GM12801 (cell line): ENCODE measurements around the gene PAM16.

Source experiments
- TF ChIP-seq, protein P1 (sequence below): IDR thresholded peaks from one replicate; pipeline ENCODE4 v1.5.1; 2011; ENCODE audit warnings: control low read depth; ENCODE audit not compliant: insufficient read length; ENCODE audit errors: extremely low read depth

The PAM16 gene

DNA sequence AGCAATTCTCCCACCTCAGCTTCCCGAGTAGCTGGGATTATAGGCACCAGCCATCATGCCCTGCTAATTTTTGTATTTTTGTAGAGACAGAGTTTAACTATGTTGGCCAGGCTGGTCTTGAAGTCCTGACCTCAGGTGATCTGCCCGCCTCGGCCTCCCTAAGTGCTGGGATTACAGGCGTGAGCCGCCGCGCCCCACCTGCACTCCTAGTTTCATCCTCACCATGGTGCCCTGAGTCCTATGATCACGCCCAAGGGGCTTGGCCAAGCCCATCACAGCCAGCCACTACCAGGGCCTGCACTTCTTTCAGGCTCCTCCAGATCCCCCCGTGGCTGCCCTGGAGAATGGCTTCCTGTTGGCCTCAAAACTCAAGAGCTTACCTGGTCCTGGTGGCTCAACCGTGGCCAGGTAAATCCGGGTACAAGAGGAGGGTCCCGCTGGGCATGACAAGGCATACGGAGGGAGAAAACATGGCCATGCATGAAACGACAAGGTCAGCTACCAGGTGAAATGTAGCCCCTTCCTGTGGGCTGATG, 57.9 kb downstream of the PAM16 start:
- TF ChIP-seq, protein P1, sequence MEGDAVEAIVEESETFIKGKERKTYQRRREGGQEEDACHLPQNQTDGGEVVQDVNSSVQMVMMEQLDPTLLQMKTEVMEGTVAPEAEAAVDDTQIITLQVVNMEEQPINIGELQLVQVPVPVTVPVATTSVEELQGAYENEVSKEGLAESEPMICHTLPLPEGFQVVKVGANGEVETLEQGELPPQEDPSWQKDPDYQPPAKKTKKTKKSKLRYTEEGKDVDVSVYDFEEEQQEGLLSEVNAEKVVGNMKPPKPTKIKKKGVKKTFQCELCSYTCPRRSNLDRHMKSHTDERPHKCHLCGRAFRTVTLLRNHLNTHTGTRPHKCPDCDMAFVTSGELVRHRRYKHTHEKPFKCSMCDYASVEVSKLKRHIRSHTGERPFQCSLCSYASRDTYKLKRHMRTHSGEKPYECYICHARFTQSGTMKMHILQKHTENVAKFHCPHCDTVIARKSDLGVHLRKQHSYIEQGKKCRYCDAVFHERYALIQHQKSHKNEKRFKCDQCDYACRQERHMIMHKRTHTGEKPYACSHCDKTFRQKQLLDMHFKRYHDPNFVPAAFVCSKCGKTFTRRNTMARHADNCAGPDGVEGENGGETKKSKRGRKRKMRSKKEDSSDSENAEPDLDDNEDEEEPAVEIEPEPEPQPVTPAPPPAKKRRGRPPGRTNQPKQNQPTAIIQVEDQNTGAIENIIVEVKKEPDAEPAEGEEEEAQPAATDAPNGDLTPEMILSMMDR, result no peak

DNA sequence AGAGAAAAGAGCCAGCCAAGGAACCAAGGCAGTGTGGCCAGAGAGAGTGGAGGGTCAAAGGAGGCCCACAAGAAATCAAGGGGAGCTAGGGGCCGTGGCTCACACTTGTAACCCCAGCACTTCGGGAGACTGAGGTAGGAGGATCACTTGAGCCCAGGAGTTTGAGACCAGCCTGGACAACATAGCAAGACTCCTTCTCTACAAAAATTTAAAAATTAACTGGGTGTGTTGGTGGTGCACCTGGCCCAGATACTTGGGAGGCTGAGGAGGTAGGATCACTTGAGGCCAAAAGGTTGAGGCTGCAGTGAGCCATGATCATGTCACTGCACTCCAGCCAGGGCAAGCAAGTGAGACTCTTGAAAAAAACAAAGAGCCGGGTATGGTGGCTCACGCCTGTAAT, 59.4 kb downstream of the PAM16 start:
- TF ChIP-seq, protein P1, result no peak
